ENCODE measurements around the gene OR10T2.

OR10T2 gene

DNA sequence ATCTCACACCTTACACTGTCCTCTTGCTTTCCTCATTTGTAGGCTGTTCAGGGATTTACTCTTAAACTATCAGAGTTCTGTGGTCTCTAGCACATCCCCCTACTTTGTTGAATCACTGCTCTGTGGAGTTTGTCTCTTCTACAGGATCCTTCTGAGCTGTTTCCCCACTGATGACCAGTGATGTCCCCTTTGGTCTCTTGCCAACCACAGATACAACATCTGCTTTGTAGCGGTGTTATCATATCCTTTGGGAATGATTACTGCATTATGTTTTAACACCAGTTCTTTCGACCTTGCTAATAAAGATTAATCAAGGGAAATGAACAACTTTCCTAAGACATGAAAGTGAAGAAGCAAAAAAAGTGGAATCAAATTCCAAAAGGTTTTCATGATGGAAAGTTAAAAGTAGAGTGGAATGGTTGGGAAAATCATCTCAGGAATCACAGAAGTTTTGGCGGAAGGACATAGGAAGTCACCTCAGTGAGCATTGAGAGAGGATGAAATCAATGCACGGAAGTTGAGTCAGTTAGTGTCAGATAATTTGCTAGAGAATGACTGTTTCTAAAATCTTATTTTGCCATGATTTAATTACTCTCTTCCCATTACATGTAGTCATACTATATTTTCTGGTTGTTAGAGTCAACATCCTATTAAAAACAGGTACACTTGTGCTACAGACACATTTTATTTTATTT, 15.5 kb upstream of the OR10T2 start:
- H3K9ac ChIP-seq (ENCODE audit: low read depth, low read length, poor library complexity) = no peak overlapping the region

GRCh38 chr1:158407092-158407491, 7.8 kb upstream of the OR10T2 start:
- Histone ChIP-seq H4K8ac (ENCODE audit: low read depth, low read length) (no peak overlapping the region), H2AK5ac (ENCODE audit: low read depth, low read length) (no peak overlapping the region), H4K91ac (ENCODE audit: low read depth, low read length, poor library complexity) (no peak overlapping the region), H3K14ac (ENCODE audit: low read length) (no peak overlapping the region), H3K18ac (ENCODE audit: low read length) (no peak overlapping the region), H2BK5ac (ENCODE audit: low read length) (no peak overlapping the region), H3K36me3 (replicated peaks in 1 of 2; ENCODE audit: control insufficient read depth in 2 of 2, insufficient read depth in 2 of 2, low read length in 2 of 2) (no peaks in the 10 kb centered on the region), H2BK120ac (ENCODE audit: low read depth, low read length) (no peak overlapping the region), H2BK15ac (ENCODE audit: low read length) (no peak overlapping the region), H3K4ac (ENCODE audit: low read length) (no peak overlapping the region), H3K4me2 (ENCODE audit: insufficient read depth, low read length, poor library complexity, severe bottlenecking) (no peak overlapping the region), H3K9me3 (replicated peaks in 1 of 2; ENCODE audit: control insufficient read depth in 2 of 2, insufficient read depth in 1 of 2, low read depth in 1 of 2, low read length in 2 of 2) (no peaks in the 10 kb centered on the region), H3K79me1 (ENCODE audit: low read depth, low read length) (no peaks in the 10 kb centered on the region), H3K4me3 (ENCODE audit: low read length in 2 of 2) (no peak overlapping the region), H3K27me3 (ENCODE audit: control insufficient read depth in 3 of 3, insufficient read depth in 3 of 3, low read depth in 1 of 3, low read length in 3 of 3) (no peaks in the 10 kb centered on the region), H3K23ac (ENCODE audit: low read depth, low read length, poor library complexity) (no peak overlapping the region), H3K27ac (replicated peaks; ENCODE audit: low read length) (no peak overlapping the region), H2BK12ac (ENCODE audit: low read length) (no peak overlapping the region), H2AFZ (ENCODE audit: low read length) (no peak overlapping the region), H3K4me1 (ENCODE audit: control insufficient read depth in 2 of 2, insufficient read depth in 1 of 2, low read depth in 1 of 2, low read length in 2 of 2) (no peaks in the 10 kb centered on the region), H3K9ac (ENCODE audit: low read depth, low read length, poor library complexity) (no peak overlapping the region)
- no peak for DNase-seq (ENCODE audit: low spot score)
- WGBS, 2 donors (ENCODE audit: extremely low coverage in 2 of 2, insufficient read length in 2 of 2, insufficient replicate concordance in 1 of 2) = no CpG with 5 or more reads among the region's 5 CpGs

More for the DNA sequence above, 15.5 kb upstream of the OR10T2 start:
- H3K4me1 ChIP-seq (ENCODE audit: control insufficient read depth in 2 of 2, insufficient read depth in 1 of 2, low read depth in 1 of 2, low read length in 2 of 2) = no peaks in the 10 kb centered on the region
- no peak overlapping the region for H2AFZ ChIP-seq (ENCODE audit: low read length)
- no peak overlapping the region for H2BK5ac ChIP-seq (ENCODE audit: low read length)
- no CpG with 5 or more reads among the region's 4 CpGs for WGBS, 2 donors (ENCODE audit: extremely low coverage in 2 of 2, insufficient read length in 2 of 2, insufficient replicate concordance in 1 of 2)
- no peak overlapping the region for H2BK12ac ChIP-seq (ENCODE audit: low read length)
- no peaks in the 10 kb centered on the region for H3K9me3 ChIP-seq (replicated peaks in 1 of 2; ENCODE audit: control insufficient read depth in 2 of 2, insufficient read depth in 1 of 2, low read depth in 1 of 2, low read length in 2 of 2)
- H2AK5ac ChIP-seq (ENCODE audit: low read depth, low read length) = no peak overlapping the region
- no peak overlapping the region for H3K4me2 ChIP-seq (ENCODE audit: insufficient read depth, low read length, poor library complexity, severe bottlenecking)
- no peak overlapping the region for H2BK15ac ChIP-seq (ENCODE audit: low read length)
- no peak overlapping the region for H3K18ac ChIP-seq (ENCODE audit: low read length)
- H3K36me3 ChIP-seq (replicated peaks in 1 of 2; ENCODE audit: control insufficient read depth in 2 of 2, insufficient read depth in 2 of 2, low read length in 2 of 2) = no peaks in the 10 kb centered on the region
- no peak overlapping the region for H3K4ac ChIP-seq (ENCODE audit: low read length)
- H4K8ac ChIP-seq (ENCODE audit: low read depth, low read length) = no peak overlapping the region
- no peak overlapping the region for H3K14ac ChIP-seq (ENCODE audit: low read length)
- no peak overlapping the region for H4K91ac ChIP-seq (ENCODE audit: low read depth, low read length, poor library complexity)
- H3K79me1 ChIP-seq (ENCODE audit: low read depth, low read length) = no peaks in the 10 kb centered on the region
- H3K27ac ChIP-seq (replicated peaks; ENCODE audit: low read length) = no peak overlapping the region
- no peak for DNase-seq (ENCODE audit: low spot score)
- no peak overlapping the region for H3K23ac ChIP-seq (ENCODE audit: low read depth, low read length, poor library complexity)
- H3K27me3 ChIP-seq (ENCODE audit: control insufficient read depth in 3 of 3, insufficient read depth in 3 of 3, low read depth in 1 of 3, low read length in 3 of 3) = no peaks in the 10 kb centered on the region
- H3K4me3 ChIP-seq (ENCODE audit: low read length in 2 of 2) = no peak overlapping the region
- H2BK120ac ChIP-seq (ENCODE audit: low read depth, low read length) = no peak overlapping the region

DNA sequence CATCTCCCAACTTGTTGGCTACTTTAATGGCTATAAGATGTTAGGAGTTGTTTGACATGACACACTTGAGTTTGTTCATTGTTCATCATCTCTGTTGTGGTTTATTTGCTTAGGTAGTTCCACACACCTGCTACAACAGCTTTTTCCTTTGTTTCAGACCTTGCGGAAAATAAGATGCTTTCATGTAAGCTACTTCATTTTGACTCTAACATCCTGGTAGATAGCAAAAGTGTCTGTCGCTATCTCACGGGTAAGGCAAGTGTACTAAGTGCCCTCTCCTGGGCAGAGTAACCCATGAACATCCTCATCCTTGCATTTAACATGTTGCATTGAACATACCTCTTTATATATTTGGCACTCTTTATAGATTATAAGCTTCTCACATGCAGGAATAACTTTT, 1.6 kb upstream of the OR10T2 start:
- H2BK15ac ChIP-seq (ENCODE audit: low read length) = no peak overlapping the region
- no peak overlapping the region for H2BK120ac ChIP-seq (ENCODE audit: low read depth, low read length)
- no peak overlapping the region for H3K4me3 ChIP-seq (ENCODE audit: low read length in 2 of 2)
- no peak overlapping the region for H3K23ac ChIP-seq (ENCODE audit: low read depth, low read length, poor library complexity)
- no peak overlapping the region for H3K18ac ChIP-seq (ENCODE audit: low read length)
- H3K79me1 ChIP-seq (ENCODE audit: low read depth, low read length) = no peaks in the 10 kb centered on the region
- no peaks in the 10 kb centered on the region for H3K9me3 ChIP-seq (replicated peaks in 1 of 2; ENCODE audit: control insufficient read depth in 2 of 2, insufficient read depth in 1 of 2, low read depth in 1 of 2, low read length in 2 of 2)
- no peak overlapping the region for H3K9ac ChIP-seq (ENCODE audit: low read depth, low read length, poor library complexity)
- H3K27ac ChIP-seq (replicated peaks; ENCODE audit: low read length) = no peak overlapping the region
- WGBS, 2 donors (ENCODE audit: extremely low coverage in 2 of 2, insufficient read length in 2 of 2, insufficient replicate concordance in 1 of 2) = no CpG with 5 or more reads among the region's 3 CpGs
- H2AK5ac ChIP-seq (ENCODE audit: low read depth, low read length) = no peak overlapping the region
- no peak overlapping the region for H2BK5ac ChIP-seq (ENCODE audit: low read length)
- no peak overlapping the region for H3K4ac ChIP-seq (ENCODE audit: low read length)
- H4K91ac ChIP-seq (ENCODE audit: low read depth, low read length, poor library complexity) = no peak overlapping the region
- H3K14ac ChIP-seq (ENCODE audit: low read length) = no peak overlapping the region
- H3K36me3 ChIP-seq (replicated peaks in 1 of 2; ENCODE audit: control insufficient read depth in 2 of 2, insufficient read depth in 2 of 2, low read length in 2 of 2) = no peaks in the 10 kb centered on the region
- H4K8ac ChIP-seq (ENCODE audit: low read depth, low read length) = no peak overlapping the region
- no peaks in the 10 kb centered on the region for H3K4me1 ChIP-seq (ENCODE audit: control insufficient read depth in 2 of 2, insufficient read depth in 1 of 2, low read depth in 1 of 2, low read length in 2 of 2)
- H3K27me3 ChIP-seq (ENCODE audit: control insufficient read depth in 3 of 3, insufficient read depth in 3 of 3, low read depth in 1 of 3, low read length in 3 of 3) = no peaks in the 10 kb centered on the region
- H2AFZ ChIP-seq (ENCODE audit: low read length) = no peak overlapping the region
- no peak overlapping the region for H3K4me2 ChIP-seq (ENCODE audit: insufficient read depth, low read length, poor library complexity, severe bottlenecking)
- no peak overlapping the region for H2BK12ac ChIP-seq (ENCODE audit: low read length)
- no peak for DNase-seq (ENCODE audit: low spot score)

- Histone ChIP-seq H3K36me3 (replicated peaks in 1 of 2; ENCODE audit: control insufficient read depth in 2 of 2, insufficient read depth in 2 of 2, low read length in 2 of 2) (no peaks in the 10 kb centered on the region), H3K4ac (ENCODE audit: low read length) (no peak overlapping the region), H4K91ac (ENCODE audit: low read depth, low read length, poor library complexity) (no peak overlapping the region), H2AFZ (ENCODE audit: low read length) (no peak overlapping the region), H2BK15ac (ENCODE audit: low read length) (no peak overlapping the region), H3K4me1 (ENCODE audit: control insufficient read depth in 2 of 2, insufficient read depth in 1 of 2, low read depth in 1 of 2, low read length in 2 of 2) (no peaks in the 10 kb centered on the region), H3K9me3 (replicated peaks in 1 of 2; ENCODE audit: control insufficient read depth in 2 of 2, insufficient read depth in 1 of 2, low read depth in 1 of 2, low read length in 2 of 2) (no peaks in the 10 kb centered on the region), H2BK120ac (ENCODE audit: low read depth, low read length) (no peak overlapping the region), H3K79me1 (ENCODE audit: low read depth, low read length) (no peaks in the 10 kb centered on the region), H3K4me2 (ENCODE audit: insufficient read depth, low read length, poor library complexity, severe bottlenecking) (no peak overlapping the region), H3K27me3 (ENCODE audit: control insufficient read depth in 3 of 3, insufficient read depth in 3 of 3, low read depth in 1 of 3, low read length in 3 of 3) (no peaks in the 10 kb centered on the region), H3K18ac (ENCODE audit: low read length) (no peak overlapping the region), H2BK12ac (ENCODE audit: low read length) (no peak overlapping the region), H2BK5ac (ENCODE audit: low read length) (no peak overlapping the region), H3K23ac (ENCODE audit: low read depth, low read length, poor library complexity) (no peak overlapping the region), H4K8ac (ENCODE audit: low read depth, low read length) (no peak overlapping the region), H3K9ac (ENCODE audit: low read depth, low read length, poor library complexity) (no peak overlapping the region), H3K27ac (replicated peaks; ENCODE audit: low read length) (no peak overlapping the region), H3K4me3 (ENCODE audit: low read length in 2 of 2) (no peak overlapping the region), H3K14ac (ENCODE audit: low read length) (no peak overlapping the region), H2AK5ac (ENCODE audit: low read depth, low read length) (no peak overlapping the region)
- WGBS, 2 donors (ENCODE audit: extremely low coverage in 2 of 2, insufficient read length in 2 of 2, insufficient replicate concordance in 1 of 2) = no CpG with 5 or more reads among the region's 3 CpGs
- no peak for DNase-seq (ENCODE audit: low spot score)
Measured at GRCh38 chr1:158396646-158397045, 2.6 kb downstream of the OR10T2 start.

Data from neuronal stem cell (in vitro differentiated cells).